ENCODE data around the gene ADAMTS15.

The ADAMTS15 gene

DNA sequence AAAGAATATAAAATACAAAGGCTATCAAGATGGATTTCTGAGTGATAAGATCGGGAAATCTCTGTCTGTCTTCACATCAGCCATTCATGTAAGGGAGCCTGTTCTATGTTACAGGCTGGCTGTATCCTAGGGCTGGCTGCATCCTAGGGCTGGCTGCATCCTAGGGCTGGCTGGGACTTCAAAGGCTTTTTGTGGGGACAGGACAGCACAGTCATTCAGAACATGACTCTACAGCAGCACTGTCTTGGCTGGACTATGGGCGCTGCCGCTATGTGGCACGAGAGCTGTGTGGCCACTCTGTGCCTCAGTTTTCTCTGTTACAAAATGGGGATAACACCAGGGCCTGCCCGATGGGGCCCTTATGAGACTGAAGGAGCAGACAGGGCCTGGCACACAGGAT, 30.2 kb upstream of the ADAMTS15 start:
- no peak for DNase-seq

- no peak for DNase-seq
Measured at GRCh38 chr11:130418756-130419155, 29.7 kb upstream of the ADAMTS15 start.

DNA sequence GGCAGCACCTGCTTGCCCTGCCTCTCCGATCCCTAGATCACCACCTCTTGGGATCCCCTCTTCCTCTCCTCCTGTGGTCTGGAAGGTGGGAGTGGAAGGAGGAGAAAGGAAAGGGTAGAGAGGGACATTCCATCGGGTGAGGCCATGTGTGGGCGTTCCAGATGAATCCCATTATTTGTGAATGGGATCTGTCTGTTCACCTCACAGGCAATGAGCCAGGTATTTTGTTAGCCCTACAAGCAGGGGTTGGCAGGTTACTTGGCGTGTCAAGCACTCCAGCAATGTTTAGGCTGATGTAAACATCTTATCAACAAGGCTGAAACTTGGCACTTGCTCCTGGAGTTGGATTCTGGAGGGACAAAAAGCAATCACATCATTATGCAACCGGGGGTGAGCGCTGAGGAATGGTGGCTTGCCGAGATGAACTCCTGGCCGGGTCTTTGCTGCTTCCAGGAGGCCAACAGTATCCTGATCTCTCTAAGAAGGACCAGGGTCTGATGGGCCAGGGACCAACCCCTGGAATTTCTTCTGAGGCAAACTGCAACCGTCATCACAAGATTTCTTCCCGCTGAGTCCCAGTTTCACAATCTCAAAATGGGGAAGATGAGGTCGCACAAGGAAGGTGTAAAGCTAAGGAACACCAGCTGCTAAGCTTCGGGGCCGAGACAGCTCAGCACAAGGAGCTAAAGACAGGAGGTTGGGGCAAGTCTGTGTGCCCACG, 27.8 kb upstream of the ADAMTS15 start:
- no peak for DNase-seq

- no peak for DNase-seq
Measured at GRCh38 chr11:130421199-130421585, 27.3 kb upstream of the ADAMTS15 start.

DNA sequence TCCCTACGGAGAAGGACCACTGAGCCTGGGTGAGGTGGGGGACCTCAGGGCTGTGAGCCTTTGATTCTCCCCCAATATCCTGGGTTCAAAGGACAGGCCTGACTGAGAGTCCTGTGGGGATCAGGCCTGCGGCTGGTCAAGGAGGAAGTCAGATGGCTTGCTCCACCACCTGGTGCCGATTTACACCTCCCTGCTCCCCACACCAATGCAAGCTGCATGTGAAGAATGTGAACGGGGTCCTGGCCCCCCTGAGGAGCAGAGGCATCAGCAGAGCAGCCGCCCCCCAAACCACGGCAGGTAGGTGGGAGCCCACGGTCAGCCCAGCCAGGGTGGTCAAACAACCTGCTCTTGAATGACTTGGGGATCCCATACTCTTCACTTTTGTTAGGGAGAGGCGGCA, 26.7 kb upstream of the ADAMTS15 start:
- no peak for DNase-seq

- DNase-seq, result no peak
Measured at GRCh38 chr11:130422251-130422995, 26.0 kb upstream of the ADAMTS15 start.

DNA sequence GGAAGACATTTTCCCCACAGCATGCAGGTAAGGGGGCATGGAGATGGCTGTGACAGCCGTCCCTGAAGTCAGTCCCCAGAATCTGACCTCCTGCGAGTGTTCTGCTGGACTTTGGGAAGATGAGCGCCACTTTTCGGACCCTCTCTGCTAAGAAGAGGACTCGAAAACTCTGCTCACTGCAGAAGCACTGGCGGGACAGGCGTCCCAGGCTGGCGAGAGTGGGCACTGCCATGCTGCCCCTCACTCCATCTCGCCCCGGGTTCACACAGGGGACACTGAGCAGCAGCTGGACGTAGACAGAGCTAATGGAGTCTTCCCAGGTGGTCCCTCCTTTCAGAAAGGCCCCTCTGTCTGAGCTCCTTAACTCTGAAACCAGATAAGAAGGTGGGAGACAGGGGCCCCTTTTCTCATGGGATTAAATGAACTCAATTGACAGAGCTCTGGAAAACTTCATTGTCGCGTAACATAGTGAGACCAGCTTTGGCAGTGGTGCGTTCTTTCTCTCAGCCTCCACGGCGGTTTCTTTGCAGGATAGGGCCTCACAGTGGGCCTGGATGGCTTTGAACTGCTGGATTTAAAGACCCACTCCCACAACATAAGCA, 24.8 kb upstream of the ADAMTS15 start:
- DNase-seq, result no peak

DNA sequence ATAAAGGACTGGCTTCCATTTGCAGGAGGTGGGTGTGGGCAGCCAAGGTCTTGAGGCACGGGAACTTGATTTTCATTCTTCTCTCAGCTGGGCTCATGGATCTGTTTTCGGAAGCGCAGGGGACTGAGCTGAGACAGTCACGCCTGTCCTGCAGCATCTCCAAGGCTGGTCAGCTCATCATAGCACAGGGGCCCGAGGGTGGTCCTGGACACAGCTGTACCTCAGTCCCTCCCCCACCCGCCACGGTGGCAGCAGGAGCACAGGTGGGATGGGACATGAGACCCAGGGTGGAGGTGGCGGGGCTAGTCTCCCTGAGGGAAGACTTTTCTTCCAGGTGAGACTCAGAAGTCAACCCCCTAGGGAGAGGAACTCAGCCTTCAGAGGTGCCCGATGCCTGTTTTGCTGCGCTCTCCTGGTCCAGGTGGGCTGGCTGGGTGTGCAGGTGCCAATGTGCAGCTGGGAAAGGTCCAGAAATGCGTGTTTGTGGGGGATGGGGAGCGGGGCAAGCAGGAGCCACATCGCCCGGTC, 23.8 kb upstream of the ADAMTS15 start:
- DNase-seq, result no peak

GRCh38 chr11:130425156-130425555, 23.3 kb upstream of the ADAMTS15 start:
- no peak for DNase-seq

DNA sequence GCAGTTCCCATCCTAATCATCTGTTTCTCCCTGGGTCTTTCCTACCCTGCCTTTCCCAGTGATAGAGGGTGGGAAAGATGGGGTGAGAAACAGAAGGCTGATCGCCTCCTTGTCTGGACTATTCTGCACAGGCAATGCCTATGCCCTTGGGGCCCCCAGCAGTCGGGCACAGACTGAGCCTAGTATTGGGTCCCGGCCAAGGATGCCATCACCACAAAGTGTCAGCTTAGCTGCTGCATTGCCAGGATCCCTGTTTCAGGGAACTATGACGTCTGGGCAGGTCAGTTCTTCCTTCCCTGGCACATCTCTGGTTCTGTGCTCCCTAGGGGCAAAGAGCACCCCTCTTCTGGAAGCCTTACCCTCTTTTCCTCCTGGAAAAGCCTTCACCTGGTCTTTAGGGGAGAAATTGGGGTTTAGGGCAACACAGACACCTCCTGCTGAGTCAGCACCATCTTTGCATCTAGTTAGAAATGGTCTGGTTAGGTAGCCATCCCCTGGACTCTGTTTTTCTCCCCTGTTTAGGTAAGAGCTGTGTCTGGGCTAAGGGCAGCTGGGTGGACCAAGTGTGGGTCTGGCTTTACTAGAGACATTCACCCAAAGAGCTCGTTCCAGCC, 22.1 kb upstream of the ADAMTS15 start:
- no peak for DNase-seq

- DNase-seq, result no peak
Measured at GRCh38 chr11:130426837-130427341, 21.6 kb upstream of the ADAMTS15 start.

- DNase-seq, result no peak
Measured at GRCh38 chr11:130427581-130428315, 20.7 kb upstream of the ADAMTS15 start.

GRCh38 chr11:130428316-130429119, 19.9 kb upstream of the ADAMTS15 start, which contains the start of gene ADAMTS8:
TSS of gene ADAMTS8 (minus strand) at chr11:130428609. CDS start at chr11:130428286, 323 bp downstream.
- DNase-seq, result no peak

- no peak for DNase-seq
Measured at GRCh38 chr11:130429120-130429681, 19.2 kb upstream of the ADAMTS15 start.

- no peak for DNase-seq
Measured at GRCh38 chr11:130429983-130430382, 18.5 kb upstream of the ADAMTS15 start.

DNA sequence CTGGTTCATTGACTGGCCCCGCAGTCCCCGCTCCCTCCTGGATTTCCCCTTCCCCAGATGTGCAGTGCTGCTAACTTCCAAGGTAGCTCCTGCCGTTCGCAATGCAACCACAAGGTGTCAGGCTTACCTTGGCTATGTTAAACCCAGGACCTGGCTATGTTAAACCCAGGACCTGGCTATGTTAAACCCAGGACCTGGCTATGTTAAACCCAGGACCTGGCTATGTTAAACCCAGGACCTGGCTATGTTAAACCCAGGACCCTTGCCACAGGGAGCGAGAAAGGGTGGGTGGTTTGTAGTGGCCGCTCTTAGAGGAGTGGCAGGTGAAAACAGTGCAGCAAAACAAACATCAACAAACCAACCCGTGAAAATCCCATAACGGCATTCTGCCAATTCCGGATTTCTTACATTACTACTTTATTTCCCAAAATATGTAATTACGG, 17.1 kb upstream of the ADAMTS15 start:
- no peak for DNase-seq

DNA sequence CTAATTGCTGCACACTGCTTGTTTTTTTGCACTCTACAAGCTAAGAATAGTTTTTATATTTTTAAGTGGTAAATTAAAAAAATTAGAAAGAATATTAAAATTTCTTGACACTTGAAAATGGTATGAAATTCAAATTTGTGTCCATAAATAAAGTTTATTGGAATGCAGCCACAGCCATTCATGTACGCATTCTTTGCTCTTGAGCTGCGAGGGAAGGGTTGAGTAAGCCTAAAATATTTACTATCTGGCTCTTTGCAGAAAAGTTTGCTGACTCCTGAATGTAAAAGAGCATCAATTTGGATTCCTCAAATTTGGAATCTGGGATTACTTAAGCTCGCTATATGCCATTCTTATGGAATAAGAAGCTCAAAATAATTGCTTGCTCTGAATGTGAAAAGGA, 16.6 kb upstream of the ADAMTS15 start:
- DNase-seq, result no peak

GRCh38 chr11:130433357-130433756, 15.1 kb upstream of the ADAMTS15 start:
- DNase-seq, result no peak

GRCh38 chr11:130434521-130435223, 13.8 kb upstream of the ADAMTS15 start:
- DNase-seq, result no peak

GRCh38 chr11:130435671-130436070, 12.8 kb upstream of the ADAMTS15 start:
- DNase-seq, result no peak
